SK-N-SH (cell line): ENCODE measurements around the gene FGD2. TPM values are rescaled to one million over a fixed set of nuclear protein-coding genes. Genes with fewer than 3 reads are reported as not detected.

Source experiments
- CTCF ChIA-PET: fragments of 300-600, 350-600 bp; formaldehyde crosslinking; extraction: SDS; loops from one replicate; lab custom pipeline; 2021; lab: Yijun Ruan, JAX
- POLR2A ChIA-PET: fragments of 350-600 bp; sonication (Branson Sonifier 250); formaldehyde crosslinking; extraction: SDS; loops from one replicate; lab custom pipeline; 2020; ENCODE audit warnings: antibody characterized with exemption, inconsistent platforms; lab: Yijun Ruan, JAX
- DNase-seq: peaks from one replicate; pipeline ENCODE4 v3.0.0; 2012
- H2AFZ ChIP-seq: fragments of 200-600 bp; sonication (generic); 2 replicates; pipeline ENCODE4 v1.8.1; 2016; ENCODE audit warnings: antibody characterized with exemption, mild to moderate bottlenecking, low read depth
- H3F3A ChIP-seq: fragments of 200-600 bp; sonication (generic); replicated peaks from 2 replicates; pipeline ENCODE3; 2016; ENCODE audit warnings: antibody characterized with exemption, mild to moderate bottlenecking; ENCODE audit not compliant: insufficient read depth
- H3K27ac ChIP-seq, 2 experiments: fragments of 200-500 bp in 1 of 2; fragments of 200-600 bp in 1 of 2; sonication (Bioruptor generic) in 1 of 2; sonication (generic), shearing (Covaris generic) in 1 of 2; 2 replicates each; pipeline versions ENCODE4 v1.5.1 to v1.6.1; 2014 to 2016; ENCODE audit warnings: low read depth in 2 of 2, inconsistent platforms in 1 of 2, low read length in 1 of 2, mild to moderate bottlenecking in 1 of 2, mixed read lengths in 1 of 2
- H3K27me3 ChIP-seq: fragments of 200-600 bp; sonication (generic), shearing (Covaris generic); 2 replicates; pipeline ENCODE4 v1.6.1; 2016; ENCODE audit warnings: mixed run types; ENCODE audit not compliant: insufficient read depth
- H3K36me3 ChIP-seq, 2 experiments: fragments of 200-500 bp in 1 of 2; fragments of 200-600 bp in 1 of 2; sonication (Bioruptor generic) in 1 of 2; sonication (generic) in 1 of 2; replicated peaks in 1 of 2; 2 replicates each; pipeline versions ENCODE3 to v1.5.1; 2014 to 2016; ENCODE audit warnings: low read length in 1 of 2, mild to moderate bottlenecking in 1 of 2; ENCODE audit not compliant: insufficient read depth in 2 of 2, control insufficient read depth in 1 of 2
- H3K4me1 ChIP-seq, 2 experiments: fragments of 200-500 bp in 1 of 2; fragments of 200-600 bp in 1 of 2; sonication (Bioruptor generic) in 1 of 2; sonication (generic), shearing (Covaris generic) in 1 of 2; 2 replicates each; pipeline versions ENCODE4 v1.5.1 to v1.6.1; 2014 to 2016; ENCODE audit warnings: low read depth in 1 of 2, low read length in 1 of 2, mixed run types in 1 of 2; ENCODE audit not compliant: insufficient read depth in 2 of 2, control insufficient read depth in 1 of 2
- H3K4me2 ChIP-seq: fragments of 200-600 bp; sonication (generic), shearing (Covaris generic); 2 replicates; pipeline ENCODE4 v1.6.1; 2017; ENCODE audit warnings: mixed run types
- H3K4me3 ChIP-seq, 2 experiments: fragments of 200-500 bp in 1 of 2; fragments of 200-600 bp in 1 of 2; sonication (Bioruptor generic) in 1 of 2; sonication (generic), shearing (Covaris generic) in 1 of 2; 2 replicates each; pipeline versions ENCODE4 v1.5.1 to v1.8.1; 2014 to 2016; ENCODE audit warnings: low read depth in 2 of 2, inconsistent platforms in 1 of 2, low read length in 1 of 2, mild to moderate bottlenecking in 1 of 2, mixed read lengths in 1 of 2, moderate library complexity in 1 of 2
- H3K79me2 ChIP-seq: fragments of 200-600 bp; sonication (generic); 2 replicates; pipeline ENCODE4 v1.8.1; 2017; ENCODE audit warnings: mild to moderate bottlenecking; ENCODE audit not compliant: insufficient read depth
- H3K9ac ChIP-seq: fragments of 200-600 bp; sonication (generic); 2 replicates; pipeline ENCODE4 v1.6.1; 2017; ENCODE audit warnings: mixed run types
- H3K9me2 ChIP-seq: fragments of 200-600 bp; sonication (generic); 2 replicates; pipeline ENCODE4 v1.6.1; 2017; ENCODE audit warnings: mixed run types
- H3K9me3 ChIP-seq: fragments of 200-600 bp; sonication (generic); 2 replicates; pipeline ENCODE4 v1.6.1; 2017; ENCODE audit warnings: mixed run types, mild to moderate bottlenecking, moderate library complexity
- H4K20me1 ChIP-seq: fragments of 200-600 bp; sonication (generic); 2 replicates; pipeline ENCODE4 v1.6.1; 2017; ENCODE audit warnings: mild to moderate bottlenecking, mixed run types; ENCODE audit not compliant: insufficient read depth
- ELF1 ChIP-seq: IDR thresholded peaks from 2 replicates; pipeline ENCODE4 v1.4.0; 2012
- EZH2phosphoT487 ChIP-seq: fragments of 200-600 bp; sonication (generic); IDR thresholded peaks from 2 replicates; pipeline ENCODE4 v1.6.1; 2017; ENCODE audit warnings: low read depth, mixed run types, mild to moderate bottlenecking, antibody characterized with exemption, moderate library complexity, borderline replicate concordance
- FOXJ3 ChIP-seq: sonication (generic); formaldehyde crosslinking; IDR thresholded peaks from 2 replicates; pipeline ENCODE4 v1.5.1; 2020; ENCODE audit warnings: mild to moderate bottlenecking, missing genetic modification reagents
- GATA2 ChIP-seq: sonication (generic); formaldehyde crosslinking; IDR thresholded peaks from 2 replicates; pipeline ENCODE4 v1.5.0; 2020; ENCODE audit warnings: mild to moderate bottlenecking, missing genetic modification reagents
- IRF3 ChIP-seq: fragments of 150-350 bp; IDR thresholded peaks from 2 replicates; pipeline ENCODE4 v1.6.1; 2016; ENCODE audit warnings: mild to moderate bottlenecking, low read depth, low read length
- MEF2A ChIP-seq: IDR thresholded peaks from 2 replicates; pipeline ENCODE4 v1.4.0; 2012; ENCODE audit warnings: low read depth, borderline replicate concordance
- NFIC ChIP-seq: IDR thresholded peaks from 2 replicates; pipeline ENCODE4 v1.4.0; 2012; ENCODE audit warnings: borderline replicate concordance
- NRF1 ChIP-seq: IDR thresholded peaks from 2 replicates; pipeline ENCODE4 v1.6.1; 2012; ENCODE audit warnings: low read depth, mild to moderate bottlenecking, low read length
- POLR2AphosphoS5 ChIP-seq: IDR thresholded peaks from 2 replicates; pipeline ENCODE4 v1.6.1; 2012; ENCODE audit warnings: low read depth, low read length
- REST ChIP-seq: IDR thresholded peaks from 2 replicates; pipeline ENCODE4 v1.6.1; 2012; ENCODE audit warnings: mild to moderate bottlenecking, low read depth, low read length, moderate library complexity
- RFX5 ChIP-seq: IDR thresholded peaks from 2 replicates; pipeline ENCODE4 v1.6.1; 2012; ENCODE audit warnings: mild to moderate bottlenecking, improper control_type of control experiment, low read length
- RXRA ChIP-seq: IDR thresholded peaks from 2 replicates; pipeline ENCODE4 v1.4.0; 2012; ENCODE audit warnings: low read depth, mild to moderate bottlenecking, borderline replicate concordance
- SIN3A ChIP-seq: IDR thresholded peaks from 2 replicates; pipeline ENCODE4 v1.6.1; 2012; ENCODE audit warnings: low read depth, mild to moderate bottlenecking, low read length, moderate library complexity, borderline replicate concordance
- TEAD4 ChIP-seq: IDR thresholded peaks from 2 replicates; pipeline ENCODE4 v1.4.0; 2012; ENCODE audit warnings: mild to moderate bottlenecking, borderline replicate concordance; ENCODE audit not compliant: insufficient read depth
- ZBTB33 ChIP-seq: IDR thresholded peaks from 2 replicates; pipeline ENCODE4 v1.4.0; 2012; ENCODE audit warnings: low read depth, borderline replicate concordance
- WGBS: methylation state at CpG from one replicate; pipeline ENCODE4 v1.1.6; 2017; ENCODE audit warnings: low lambda C conversion rate; 5-methylcytosine and 5-hydroxymethylcytosine counted together
- polyA plus RNA-seq, 3 experiments: library from polyadenylated mRNA; depleted of rRNA; stranded (reverse); fragments of >200 nt; gene quantifications; 2 replicates each; pipeline ENCODE4 v1.2.3, GENCODE V29; 2012

FGD2 gene
- polyA plus RNA-seq, 1 of the 3 experiments (the other 2 are of a cell fraction): not detected

DNA sequence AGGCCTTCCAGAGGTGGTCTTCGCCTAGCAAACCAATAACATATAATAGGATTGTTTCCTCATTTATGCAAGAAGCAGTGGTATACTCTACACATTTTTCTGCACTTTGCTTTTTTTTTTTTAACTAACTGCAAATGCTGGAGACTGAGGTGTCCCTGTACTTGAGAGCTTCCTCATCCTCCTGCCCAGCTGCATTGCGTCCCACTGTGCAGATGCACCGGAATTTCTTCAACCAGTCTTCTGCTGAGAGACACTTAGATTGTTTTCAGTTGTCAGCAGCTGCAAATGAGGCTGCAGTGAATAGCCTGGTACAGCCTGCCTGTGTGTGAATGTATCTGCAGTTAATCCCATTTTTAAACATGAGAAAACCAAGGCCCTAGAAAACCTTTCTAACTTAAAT is 11.5 kb downstream of the FGD2 start:
- Histone ChIP-seq H3K4me1 (peaks cover 0 to 19% of the 10 kb centered on the region in 2 experiments; a peak in 1 of 4 replicates), H2AFZ (no peak overlapping the region), H3F3A (no peaks in the 10 kb centered on the region), H3K9me2 (no peaks in the 10 kb centered on the region), H3K4me2 (no peak overlapping the region), H3K4me3 (no peak overlapping the region), H3K9me3 (no peaks in the 10 kb centered on the region), H3K9ac (no peak overlapping the region), H4K20me1 (no peaks in the 10 kb centered on the region), H3K27ac (no peak overlapping the region), H3K79me2 (no peaks in the 10 kb centered on the region), H3K36me3 (no peaks in the 10 kb centered on the region), H3K27me3 (no peaks in the 10 kb centered on the region)
- WGBS: 87% methylated on average over 3 of the region's 3 CpGs
- no peak for TF ChIP-seq RXRA
- no peak for TF ChIP-seq TEAD4
- no peak for TF ChIP-seq SIN3A
- no peak for TF ChIP-seq REST
- TF ChIP-seq GATA2 (CRISPR knock-in tag): no peak
- no peak for TF ChIP-seq ZBTB33
- TF ChIP-seq EZH2phosphoT487: no peak
- TF ChIP-seq MEF2A: no peak
- TF ChIP-seq NRF1: no peak
- no peak for TF ChIP-seq ELF1
- no peak for TF ChIP-seq POLR2AphosphoS5
- TF ChIP-seq NFIC: no peak
- no peak for TF ChIP-seq FOXJ3 (CRISPR knock-in tag)
- TF ChIP-seq IRF3: no peak
- no peak for TF ChIP-seq RFX5
- ChIA-PET POLR2A (interaction anchor here (1.1 to 2.2 kb wide), 4 partner anchors 30 to 206 kb away, joined by 3 to 16 read pairs (median 8); partner anchors contain the start of genes C6orf89 and MTCH1), CTCF (interaction anchor here (1.3 to 26.3 kb wide), 19 partner anchors 12 to 287 kb away, joined by 3 to 678 read pairs (median 17); partner anchors contain the start of genes C6orf89, FGD2, MTCH1 and PIM1)
- DNase-seq: no peak
